OCI-LY1 (cell line): Measurements from ENCODE around the gene LETMD1.

Experiments
- H2AFZ ChIP-seq: fragments of 200-600 bp; sonication (generic), shearing (Covaris generic); 2 replicates; pipeline ENCODE4 v1.6.0; 2014; ENCODE audit warnings: antibody characterized with exemption, mild to moderate bottlenecking, low read length
- H3F3A ChIP-seq: fragments of 200-600 bp; sonication (generic), shearing (Covaris generic); 2 replicates; pipeline ENCODE4 v1.6.0; 2014; ENCODE audit warnings: mild to moderate bottlenecking, antibody characterized with exemption, low read length, moderate library complexity; ENCODE audit not compliant: insufficient read depth
- H3K27ac ChIP-seq: fragments of 200-600 bp; sonication (generic); 2 replicates; pipeline ENCODE4 v1.5.1; 2014; ENCODE audit warnings: low read length, mixed run types, mild to moderate bottlenecking, low read depth; ENCODE audit not compliant: poor library complexity, severe bottlenecking
- H3K27me3 ChIP-seq: fragments of 200-600 bp; sonication (generic); 2 replicates; pipeline ENCODE4 v1.6.0; 2014; ENCODE audit warnings: antibody characterized with exemption, mild to moderate bottlenecking, low read length, moderate library complexity; ENCODE audit not compliant: insufficient read depth
- H3K36me3 ChIP-seq: fragments of 200-600 bp; sonication (generic); 2 replicates; pipeline ENCODE4 v1.6.1; 2014; ENCODE audit warnings: mild to moderate bottlenecking, antibody characterized with exemption, low read length, moderate library complexity, mixed read lengths; ENCODE audit not compliant: insufficient read depth
- H3K4me1 ChIP-seq: fragments of 200-600 bp; sonication (generic); 2 replicates; pipeline ENCODE4 v1.5.1; 2014; ENCODE audit warnings: mild to moderate bottlenecking, low read length, moderate library complexity; ENCODE audit not compliant: insufficient read depth, severe bottlenecking
- H3K4me2 ChIP-seq: fragments of 200-600 bp; sonication (generic), shearing (Covaris generic); 2 replicates; pipeline ENCODE4 v1.6.1; 2014; ENCODE audit warnings: low read length
- H3K4me3 ChIP-seq: fragments of 200-600 bp; sonication (generic); 2 replicates; pipeline ENCODE4 v1.5.1; 2014; ENCODE audit warnings: low read length, low read depth, mild to moderate bottlenecking, mixed read lengths; ENCODE audit not compliant: poor library complexity, severe bottlenecking
- H3K79me2 ChIP-seq: fragments of 200-600 bp; shearing (Covaris generic); 2 replicates; pipeline ENCODE4 v1.6.1; 2016; ENCODE audit warnings: mixed run types, low read length, mixed read lengths; ENCODE audit not compliant: insufficient read depth
- H3K9ac ChIP-seq: fragments of 200-600 bp; sonication (generic), shearing (Covaris generic); 2 replicates; pipeline ENCODE4 v1.6.1; 2014; ENCODE audit warnings: mild to moderate bottlenecking, low read length, mixed read lengths
- H3K9me2 ChIP-seq: fragments of 200-600 bp; sonication (generic), shearing (Covaris generic); 2 replicates; pipeline ENCODE4 v1.6.1; 2014; ENCODE audit warnings: low read depth, mild to moderate bottlenecking, low read length, mixed read lengths
- H3K9me3 ChIP-seq: fragments of 200-600 bp; shearing (Covaris generic); 2 replicates; pipeline ENCODE4 v1.6.1; 2014; ENCODE audit warnings: low read length, mixed read lengths
- H4K20me1 ChIP-seq: fragments of 200-600 bp; sonication (generic), shearing (Covaris generic); 2 replicates; pipeline ENCODE4 v1.6.0; 2016; ENCODE audit warnings: mild to moderate bottlenecking, low read length; ENCODE audit not compliant: insufficient read depth
- EZH2 ChIP-seq: fragments of 200-600 bp; sonication (generic), shearing (Covaris generic); IDR thresholded peaks from 2 replicates; pipeline ENCODE4 v1.8.0; 2017; ENCODE audit warnings: borderline replicate concordance, mixed run types, mild to moderate bottlenecking, antibody characterized with exemption, low read length, moderate library complexity, mixed read lengths
- TF ChIP-seq, protein P1 (sequence below): fragments of 200-600 bp; sonication (generic), shearing (Covaris generic); IDR thresholded peaks from 2 replicates; pipeline ENCODE4 v1.5.1; 2017; ENCODE audit warnings: mild to moderate bottlenecking, antibody characterized with exemption, low read length, moderate library complexity, mixed read lengths

Gene LETMD1

DNA sequence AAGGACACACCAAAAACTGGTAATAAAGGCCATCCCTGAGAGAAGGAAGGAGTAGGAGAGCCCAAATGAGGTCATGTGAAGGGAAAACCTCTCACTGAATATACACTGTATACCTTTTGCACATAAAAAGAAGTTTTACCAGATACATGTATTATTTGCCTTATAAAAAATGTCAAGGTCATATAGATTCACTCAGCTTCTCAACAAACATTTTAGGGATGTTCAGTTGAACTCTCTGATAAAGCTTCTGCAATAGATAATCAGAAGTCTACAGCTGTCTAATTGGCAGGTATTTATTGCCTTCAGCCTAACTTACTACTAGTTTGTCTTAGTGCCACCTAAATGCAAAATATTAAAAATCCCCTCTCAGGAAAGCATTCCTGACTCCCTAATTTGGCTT lies 30.7 kb upstream of the LETMD1 start:
- Histone ChIP-seq H3K79me2 (peaks cover 60% of the 10 kb centered on the region), H3K4me3 (no peak overlapping the region), H3K36me3 (no peaks in the 10 kb centered on the region), H3K9ac (no peak overlapping the region), H3F3A (no peaks in the 10 kb centered on the region), H3K9me3 (no peaks in the 10 kb centered on the region), H4K20me1 (no peaks in the 10 kb centered on the region), H3K4me2 (no peak overlapping the region), H2AFZ (no peak overlapping the region), H3K9me2 (no peaks in the 10 kb centered on the region), H3K27ac (no peak overlapping the region), H3K27me3 (no peaks in the 10 kb centered on the region), H3K4me1 (peaks cover 36% of the 10 kb centered on the region)
- TF ChIP-seq, protein P1, sequence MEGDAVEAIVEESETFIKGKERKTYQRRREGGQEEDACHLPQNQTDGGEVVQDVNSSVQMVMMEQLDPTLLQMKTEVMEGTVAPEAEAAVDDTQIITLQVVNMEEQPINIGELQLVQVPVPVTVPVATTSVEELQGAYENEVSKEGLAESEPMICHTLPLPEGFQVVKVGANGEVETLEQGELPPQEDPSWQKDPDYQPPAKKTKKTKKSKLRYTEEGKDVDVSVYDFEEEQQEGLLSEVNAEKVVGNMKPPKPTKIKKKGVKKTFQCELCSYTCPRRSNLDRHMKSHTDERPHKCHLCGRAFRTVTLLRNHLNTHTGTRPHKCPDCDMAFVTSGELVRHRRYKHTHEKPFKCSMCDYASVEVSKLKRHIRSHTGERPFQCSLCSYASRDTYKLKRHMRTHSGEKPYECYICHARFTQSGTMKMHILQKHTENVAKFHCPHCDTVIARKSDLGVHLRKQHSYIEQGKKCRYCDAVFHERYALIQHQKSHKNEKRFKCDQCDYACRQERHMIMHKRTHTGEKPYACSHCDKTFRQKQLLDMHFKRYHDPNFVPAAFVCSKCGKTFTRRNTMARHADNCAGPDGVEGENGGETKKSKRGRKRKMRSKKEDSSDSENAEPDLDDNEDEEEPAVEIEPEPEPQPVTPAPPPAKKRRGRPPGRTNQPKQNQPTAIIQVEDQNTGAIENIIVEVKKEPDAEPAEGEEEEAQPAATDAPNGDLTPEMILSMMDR = no peak
- no peak for TF ChIP-seq EZH2

DNA sequence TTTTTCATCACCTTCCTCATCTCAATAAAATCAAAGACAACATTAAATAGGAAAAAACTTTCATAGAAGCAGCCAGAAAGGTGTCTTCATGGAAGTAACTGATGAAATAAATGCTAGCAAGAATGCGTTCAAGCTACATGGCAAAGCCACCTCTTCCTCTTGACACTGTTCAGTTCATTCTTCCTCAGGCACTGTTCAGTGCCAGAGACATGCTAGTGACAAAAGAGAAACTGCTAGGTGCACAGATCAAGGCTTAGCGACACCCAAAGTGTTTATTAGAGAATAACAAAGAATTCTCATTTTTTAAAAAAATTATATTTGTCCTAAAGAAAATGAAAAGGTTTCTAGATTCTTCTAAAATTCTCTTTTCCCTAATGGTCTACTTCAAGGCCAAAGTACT lies 29.2 kb upstream of the LETMD1 start:
- H4K20me1 ChIP-seq = no peaks in the 10 kb centered on the region
- H2AFZ ChIP-seq = no peak overlapping the region
- no peaks in the 10 kb centered on the region for H3K9me3 ChIP-seq
- H3F3A ChIP-seq = no peaks in the 10 kb centered on the region
- TF ChIP-seq, protein P1 = no peak
- no peak for TF ChIP-seq EZH2
- no peaks in the 10 kb centered on the region for H3K27me3 ChIP-seq
- H3K36me3 ChIP-seq = 0 out of 2 replicates have a peak, but pooled peaks cover 1% of the 10 kb centered on the region
- no peak overlapping the region for H3K4me3 ChIP-seq
- H3K9me2 ChIP-seq = no peaks in the 10 kb centered on the region
- H3K4me1 ChIP-seq = peaks cover 38% of the 10 kb centered on the region
- H3K9ac ChIP-seq = no peak overlapping the region
- H3K4me2 ChIP-seq = no peak overlapping the region
- peak overlapping the region; percentile 33 for H3K27ac ChIP-seq
- peaks cover 75% of the 10 kb centered on the region for H3K79me2 ChIP-seq

DNA sequence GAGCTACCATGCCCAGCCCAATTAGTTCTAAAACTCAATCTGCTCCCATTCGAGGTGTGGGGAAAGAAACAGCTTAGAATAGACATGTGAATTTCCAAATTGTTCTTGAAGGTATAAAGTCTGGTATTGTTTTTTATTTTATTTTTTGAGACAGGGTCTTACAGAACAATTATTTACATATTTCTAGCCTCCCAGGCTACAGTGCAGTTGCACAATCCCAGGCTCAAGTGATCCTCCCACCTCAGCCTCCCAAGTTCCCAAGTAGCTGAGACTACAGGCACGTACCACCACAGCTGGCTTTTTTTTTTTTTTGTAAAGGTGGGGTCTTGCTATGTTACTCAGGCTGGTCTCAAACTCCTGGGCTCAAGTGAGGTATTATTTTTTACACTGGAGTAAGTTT lies 28.2 kb upstream of the LETMD1 start:
- TF ChIP-seq, protein P1 = no peak
- no peak for TF ChIP-seq EZH2
- Histone ChIP-seq H3F3A (no peaks in the 10 kb centered on the region), H3K9ac (peak overlapping the region; percentile 37; the same call in 1 of the 2 replicates), H3K27ac (peak overlapping the region; percentile 75), H3K9me2 (no peaks in the 10 kb centered on the region), H3K27me3 (no peaks in the 10 kb centered on the region), H4K20me1 (no peaks in the 10 kb centered on the region), H3K4me1 (peaks cover 48% of the 10 kb centered on the region), H3K36me3 (0 out of 2 replicates have a peak, but pooled peaks cover 3% of the 10 kb centered on the region), H3K79me2 (peaks cover 79% of the 10 kb centered on the region), H3K9me3 (no peaks in the 10 kb centered on the region), H3K4me2 (peak overlapping the region; percentile 13; the same call in 1 of the 2 replicates), H3K4me3 (no peak overlapping the region), H2AFZ (no peak overlapping the region)
